Adipose tissue (tissue), 3 donors: ENCODE results near the gene TMCO4. TPM values are rescaled to one million over a fixed set of nuclear protein-coding genes. Genes with fewer than 3 reads are reported as not detected.
"Not testable (repeated sequence)": the region's sequence is repeated elsewhere in the genome, so short reads cannot be mapped to it uniquely, and the experiment has no call there.

Experiments used
- H3K27ac ChIP-seq: one replicate; pipeline ENCODE4 v1.5.1; 2013; ENCODE audit warnings: low read depth, low read length
- WGBS, 3 donors: extraction: QIAGEN DNeasy Blood & Tissue Kit; methylation state at CpG; one replicate each; pipeline ENCODE4 v1.1.7; 2013; 5-methylcytosine and 5-hydroxymethylcytosine counted together
- polyA plus RNA-seq, 3 donors: library from polyadenylated mRNA; stranded (reverse); fragments of 200-250 nt; gene quantifications; one replicate each; pipeline ENCODE4 v1.2.3, GENCODE V29; 2013
- donor health status: healthy with polysubstance abuse.
- donor health status: Bipolar disorder and iron deficiency.
- donor health status: healthy.

TMCO4 gene
- polyA plus RNA-seq, 3 donors: 17.0 to 23.2 (median 19.0) TPM

- no peak overlapping the region for H3K27ac ChIP-seq
- WGBS, 3 donors: 44 to 63% (median 59%) methylated on average over 7 of the region's 7 CpGs
These were observed 156.6 kb downstream of the TMCO4 start for GRCh38 chr1:19643121-19643520.

DNA sequence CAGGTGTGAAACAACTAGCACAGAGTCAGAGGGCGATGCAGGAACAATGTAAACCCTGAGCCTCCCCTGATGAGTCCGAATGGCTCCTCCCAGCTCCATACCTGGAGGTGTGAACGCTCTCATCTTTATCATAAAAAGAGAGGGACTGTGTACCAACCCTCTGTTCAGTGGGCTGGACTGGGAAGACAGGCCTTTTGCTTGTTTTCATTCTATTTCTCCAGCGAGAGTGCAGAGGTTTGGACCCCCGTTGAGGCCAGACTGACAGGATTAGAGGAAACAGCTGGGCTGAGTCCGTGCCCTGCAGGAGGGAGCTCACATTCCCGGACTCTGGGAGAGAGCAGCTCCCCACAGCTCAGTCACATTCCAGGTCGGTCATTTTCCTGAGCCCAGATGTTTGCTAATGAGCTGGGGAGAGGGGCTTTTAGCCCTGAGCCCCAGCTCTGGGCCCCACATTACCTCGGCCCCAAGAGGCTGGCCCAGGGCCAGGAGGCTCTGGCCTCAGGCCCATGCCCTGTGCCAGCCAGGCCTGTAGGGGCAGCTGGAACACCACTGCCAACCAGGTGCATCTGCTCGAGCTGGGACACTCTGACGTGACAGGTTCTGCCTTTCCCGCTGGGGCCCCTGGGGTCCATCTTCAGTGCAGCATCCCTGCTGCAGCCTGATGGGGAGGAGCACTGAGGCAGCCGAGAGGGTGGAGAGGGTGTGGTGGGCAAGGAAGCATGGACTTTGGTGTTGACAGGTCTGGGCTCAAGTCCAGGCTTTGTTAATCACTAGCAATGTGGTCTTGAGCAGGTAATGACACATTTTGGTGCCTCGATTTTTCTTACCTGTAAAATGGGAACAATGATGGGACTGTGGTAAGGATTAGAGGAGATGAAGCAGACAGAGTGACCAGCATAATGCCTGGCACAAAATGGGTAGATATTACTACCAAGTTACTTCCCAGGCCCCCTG is 159.1 kb downstream of the TMCO4 start:
- H3K27ac ChIP-seq: no peak overlapping the region
- 33 to 57% (median 53%) methylated on average over 14 of the region's 14 CpGs for WGBS, 3 donors

DNA sequence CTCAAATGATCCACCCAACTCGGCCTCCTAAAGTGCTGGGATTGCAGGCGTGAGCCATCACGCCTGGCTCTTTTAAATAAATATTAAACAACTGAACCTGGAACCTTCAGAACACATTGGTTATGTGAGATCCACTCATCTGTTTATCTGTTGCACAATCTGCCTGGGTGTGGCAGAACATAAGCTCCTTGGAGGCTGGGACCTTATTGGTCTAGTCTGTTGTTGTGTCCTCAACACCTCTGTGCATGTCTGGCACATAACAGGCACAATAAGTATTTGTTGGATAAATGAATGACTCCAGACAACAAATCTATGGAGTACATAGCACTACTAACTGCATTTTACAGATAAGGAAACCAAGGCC is 159.7 kb downstream of the TMCO4 start:
- 76 to 96% (median 93%) methylated on average over 3 of the region's 3 CpGs for WGBS, 3 donors
- no peak overlapping the region for H3K27ac ChIP-seq

DNA sequence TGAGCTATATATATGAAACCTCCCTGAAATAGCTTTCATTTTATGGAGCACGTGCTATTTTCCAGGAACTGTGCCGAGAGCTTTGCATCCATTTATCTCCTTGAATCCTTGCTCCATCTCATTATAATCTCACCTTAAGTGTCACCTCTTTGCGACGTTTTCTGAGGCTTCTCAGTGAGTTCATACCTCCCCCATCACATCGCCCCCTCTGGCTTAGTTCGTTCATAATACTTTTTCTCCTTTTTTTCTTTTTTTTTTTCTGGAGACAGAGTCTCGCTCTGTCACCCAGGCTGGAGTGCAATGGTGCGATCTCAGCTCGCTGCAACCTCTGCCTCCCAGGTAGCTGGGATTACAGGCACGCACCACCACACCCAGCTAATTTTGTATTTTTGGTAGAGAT is 160.5 kb downstream of the TMCO4 start:
- H3K27ac ChIP-seq: not testable (repeated sequence)
- 60 to 77% (median 73%) methylated on average over 10 of the region's 10 CpGs for WGBS, 3 donors

GRCh38 chr1:19637606-19638005 is 162.1 kb downstream of the TMCO4 start:
- WGBS, 3 donors: 82 to 89% (median 83%) methylated on average over 9 to 10 of the region's 10 CpGs

GRCh38 chr1:19636749-19637148 is 163.0 kb downstream of the TMCO4 start:
- 88 to 96% (median 95%) methylated on average over 9 to 10 of the region's 10 CpGs for WGBS, 3 donors
- H3K27ac ChIP-seq: not testable (repeated sequence)

More at GRCh38 chr1:19637606-19638005, 162.1 kb downstream of the TMCO4 start:
- no peak overlapping the region for H3K27ac ChIP-seq

DNA sequence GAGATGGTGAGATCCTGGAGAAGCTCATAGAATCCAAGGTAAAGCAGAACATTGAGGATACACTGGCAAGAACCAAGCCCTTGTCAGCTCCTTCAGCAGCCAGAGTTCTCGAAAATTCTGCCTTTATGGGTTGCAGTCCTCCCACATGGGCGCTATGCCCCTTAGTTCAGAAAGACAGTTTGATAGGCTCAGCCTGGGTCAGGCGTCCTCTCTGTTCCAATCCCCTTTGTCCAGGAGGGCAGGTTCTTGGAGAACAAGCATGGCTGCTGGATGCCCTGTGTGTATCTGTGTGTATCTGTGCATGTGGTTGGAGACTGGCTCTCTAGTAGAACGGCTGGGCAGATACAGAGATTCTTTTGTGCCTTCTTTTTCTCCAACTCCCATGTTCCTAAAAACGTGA is 163.7 kb downstream of the TMCO4 start:
- H3K27ac ChIP-seq: no peak overlapping the region
- 91 to 92% (median 91%) methylated on average over 5 of the region's 5 CpGs for WGBS, 3 donors

DNA sequence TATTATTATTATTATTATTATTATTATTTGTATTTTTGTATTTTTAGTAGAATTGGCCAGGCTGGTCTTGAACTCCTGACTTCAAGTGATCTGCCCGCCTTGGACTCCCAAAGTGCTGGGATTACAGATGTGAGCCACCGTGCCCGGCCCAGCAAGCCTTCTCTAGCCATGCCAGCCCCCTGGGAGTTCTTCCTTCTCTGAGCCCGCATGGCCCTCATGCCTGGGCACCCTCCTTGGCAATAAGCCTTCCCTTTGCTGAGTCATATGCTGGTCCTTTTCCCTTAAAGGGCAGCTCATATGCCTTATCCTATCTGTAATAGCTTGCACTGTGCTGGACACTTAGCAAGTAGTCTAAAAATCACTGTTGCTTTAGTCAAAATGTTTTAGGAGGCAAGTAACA is 164.1 kb downstream of the TMCO4 start:
- no peak overlapping the region for H3K27ac ChIP-seq
- WGBS, 3 donors: 84 to 92% (median 85%) methylated on average over 4 of the region's 4 CpGs

DNA sequence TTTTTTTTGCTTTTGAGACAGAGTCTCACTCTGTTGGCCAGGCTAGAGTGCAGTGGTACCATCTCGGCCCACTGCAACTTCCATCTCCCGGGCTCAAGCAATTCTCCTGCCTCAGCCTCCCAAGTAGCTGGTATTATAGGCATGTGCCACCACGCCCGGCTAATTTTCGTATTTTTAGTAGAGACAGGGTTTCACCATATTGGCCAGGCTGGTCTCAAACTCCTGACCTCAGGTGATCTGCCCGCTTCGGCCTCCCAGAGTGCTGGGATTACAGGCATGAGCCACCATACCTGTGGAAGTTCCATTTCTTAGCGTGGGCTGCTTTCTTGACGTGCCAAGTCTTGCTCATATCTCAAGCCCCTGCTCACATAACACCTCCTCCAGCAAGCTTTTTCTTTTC is 164.7 kb downstream of the TMCO4 start:
- not testable (repeated sequence) for H3K27ac ChIP-seq
- 95 to 97% (median 96%) methylated on average over 9 of the region's 9 CpGs for WGBS, 3 donors

DNA sequence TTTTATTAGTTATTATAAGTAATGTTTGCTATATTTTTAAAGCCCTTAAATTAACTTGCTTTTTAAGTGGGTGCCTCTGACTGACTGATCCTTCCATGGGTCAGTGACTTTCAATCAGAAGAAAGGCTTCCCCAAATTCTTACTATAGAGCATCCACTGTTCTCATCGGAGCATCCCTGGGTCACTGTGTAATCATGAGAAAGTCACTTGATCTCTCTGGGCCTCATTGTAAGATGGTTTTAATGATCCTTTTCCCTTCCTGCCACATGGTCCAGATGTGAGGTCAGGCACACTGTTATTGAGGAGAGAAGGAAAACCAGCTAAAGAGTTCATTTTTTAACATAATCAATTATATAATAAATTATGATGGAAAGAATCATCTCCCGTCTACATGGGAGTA is 166.6 kb downstream of the TMCO4 start:
- no peak overlapping the region for H3K27ac ChIP-seq
- WGBS, 3 donors: 88 to 90% (median 89%) methylated on average over 2 of the region's 2 CpGs

Other genes with a start within 250 kb of the TMCO4 start
- 100 to 1,000 TPM in 1 of 3 donors, 10 to 100 TPM in 2; 11.3 to 163 (median 85.8) TPM for gene NBL1, start 155.6 kb downstream of the TMCO4 start, polyA plus RNA-seq
- not detected for gene HTR6, start 135.0 kb downstream of the TMCO4 start, polyA plus RNA-seq
- gene RNF186, start 15.4 kb upstream of the TMCO4 start, polyA plus RNA-seq: 10 to 100 TPM in 1 of 3 donors, under 1 TPM in 1, not detected in 1; 0.45 to 76.3 TPM
- gene OTUD3, start 82.5 kb upstream of the TMCO4 start, polyA plus RNA-seq: 1 to 10 TPM; 1.1 to 4.8 (median 2.3) TPM
- not detected for gene PLA2G2E, start 123.7 kb upstream of the TMCO4 start, polyA plus RNA-seq
- gene PLA2G2A, start 179.7 kb upstream of the TMCO4 start, polyA plus RNA-seq: 1,000 to 10,000 TPM in 2 of 3 donors, 10 to 100 TPM in 1; 94.3 to 1,598 (median 1,126) TPM